SK-N-SH (cell line): ENCODE data around the gene HYAL3. TPM values are rescaled to one million over a fixed set of nuclear protein-coding genes. Genes with fewer than 3 reads are reported as not detected.

Source experiments
- CTCF ChIA-PET: fragments of 300-600, 350-600 bp; formaldehyde crosslinking; extraction: SDS; loops from one replicate; lab custom pipeline; 2021; lab: Yijun Ruan, JAX
- POLR2A ChIA-PET: fragments of 350-600 bp; sonication (Branson Sonifier 250); formaldehyde crosslinking; extraction: SDS; loops from one replicate; lab custom pipeline; 2020; ENCODE audit warnings: antibody characterized with exemption, inconsistent platforms; lab: Yijun Ruan, JAX
- DNase-seq: peaks from one replicate; pipeline ENCODE4 v3.0.0; 2012
- H2AFZ ChIP-seq: fragments of 200-600 bp; sonication (generic); 2 replicates; pipeline ENCODE4 v1.8.1; 2016; ENCODE audit warnings: antibody characterized with exemption, mild to moderate bottlenecking, low read depth
- H3F3A ChIP-seq: fragments of 200-600 bp; sonication (generic); replicated peaks from 2 replicates; pipeline ENCODE3; 2016; ENCODE audit warnings: antibody characterized with exemption, mild to moderate bottlenecking; ENCODE audit not compliant: insufficient read depth
- H3K27ac ChIP-seq, 2 experiments: fragments of 200-500 bp in 1 of 2; fragments of 200-600 bp in 1 of 2; sonication (Bioruptor generic) in 1 of 2; sonication (generic), shearing (Covaris generic) in 1 of 2; 2 replicates each; pipeline versions ENCODE4 v1.5.1 to v1.6.1; 2014 to 2016; ENCODE audit warnings: low read depth in 2 of 2, inconsistent platforms in 1 of 2, low read length in 1 of 2, mild to moderate bottlenecking in 1 of 2, mixed read lengths in 1 of 2
- H3K27me3 ChIP-seq: fragments of 200-600 bp; sonication (generic), shearing (Covaris generic); 2 replicates; pipeline ENCODE4 v1.6.1; 2016; ENCODE audit warnings: mixed run types; ENCODE audit not compliant: insufficient read depth
- H3K36me3 ChIP-seq, 2 experiments: fragments of 200-500 bp in 1 of 2; fragments of 200-600 bp in 1 of 2; sonication (Bioruptor generic) in 1 of 2; sonication (generic) in 1 of 2; replicated peaks in 1 of 2; 2 replicates each; pipeline versions ENCODE3 to v1.5.1; 2014 to 2016; ENCODE audit warnings: low read length in 1 of 2, mild to moderate bottlenecking in 1 of 2; ENCODE audit not compliant: insufficient read depth in 2 of 2, control insufficient read depth in 1 of 2
- H3K4me1 ChIP-seq, 2 experiments: fragments of 200-500 bp in 1 of 2; fragments of 200-600 bp in 1 of 2; sonication (Bioruptor generic) in 1 of 2; sonication (generic), shearing (Covaris generic) in 1 of 2; 2 replicates each; pipeline versions ENCODE4 v1.5.1 to v1.6.1; 2014 to 2016; ENCODE audit warnings: low read depth in 1 of 2, low read length in 1 of 2, mixed run types in 1 of 2; ENCODE audit not compliant: insufficient read depth in 2 of 2, control insufficient read depth in 1 of 2
- H3K4me2 ChIP-seq: fragments of 200-600 bp; sonication (generic), shearing (Covaris generic); 2 replicates; pipeline ENCODE4 v1.6.1; 2017; ENCODE audit warnings: mixed run types
- H3K4me3 ChIP-seq, 2 experiments: fragments of 200-500 bp in 1 of 2; fragments of 200-600 bp in 1 of 2; sonication (Bioruptor generic) in 1 of 2; sonication (generic), shearing (Covaris generic) in 1 of 2; 2 replicates each; pipeline versions ENCODE4 v1.5.1 to v1.8.1; 2014 to 2016; ENCODE audit warnings: low read depth in 2 of 2, inconsistent platforms in 1 of 2, low read length in 1 of 2, mild to moderate bottlenecking in 1 of 2, mixed read lengths in 1 of 2, moderate library complexity in 1 of 2
- H3K79me2 ChIP-seq: fragments of 200-600 bp; sonication (generic); 2 replicates; pipeline ENCODE4 v1.8.1; 2017; ENCODE audit warnings: mild to moderate bottlenecking; ENCODE audit not compliant: insufficient read depth
- H3K9ac ChIP-seq: fragments of 200-600 bp; sonication (generic); 2 replicates; pipeline ENCODE4 v1.6.1; 2017; ENCODE audit warnings: mixed run types
- H3K9me2 ChIP-seq: fragments of 200-600 bp; sonication (generic); 2 replicates; pipeline ENCODE4 v1.6.1; 2017; ENCODE audit warnings: mixed run types
- H3K9me3 ChIP-seq: fragments of 200-600 bp; sonication (generic); 2 replicates; pipeline ENCODE4 v1.6.1; 2017; ENCODE audit warnings: mixed run types, mild to moderate bottlenecking, moderate library complexity
- H4K20me1 ChIP-seq: fragments of 200-600 bp; sonication (generic); 2 replicates; pipeline ENCODE4 v1.6.1; 2017; ENCODE audit warnings: mild to moderate bottlenecking, mixed run types; ENCODE audit not compliant: insufficient read depth
- ELF1 ChIP-seq: IDR thresholded peaks from 2 replicates; pipeline ENCODE4 v1.4.0; 2012
- EP300 ChIP-seq, 2 experiments: IDR thresholded peaks; 2 replicates each; pipeline versions ENCODE4 v1.4.0 to v1.6.1; 2012; ENCODE audit warnings: borderline replicate concordance in 1 of 2, low read depth in 1 of 2, low read length in 1 of 2
- FOXM1 ChIP-seq: IDR thresholded peaks from 2 replicates; pipeline ENCODE4 v1.4.0; 2012; ENCODE audit warnings: low read depth, mild to moderate bottlenecking
- GABPA ChIP-seq: IDR thresholded peaks from 2 replicates; pipeline ENCODE4 v1.4.0; 2012; ENCODE audit warnings: low read depth, mild to moderate bottlenecking
- GATA2 ChIP-seq: sonication (generic); formaldehyde crosslinking; IDR thresholded peaks from 2 replicates; pipeline ENCODE4 v1.5.0; 2020; ENCODE audit warnings: mild to moderate bottlenecking, missing genetic modification reagents
- JUND ChIP-seq: IDR thresholded peaks from 2 replicates; pipeline ENCODE4 v1.4.0; 2012
- MAX ChIP-seq: IDR thresholded peaks from 2 replicates; pipeline ENCODE4 v1.4.0; 2012; ENCODE audit warnings: low read depth
- MXI1 ChIP-seq: IDR thresholded peaks from 2 replicates; pipeline ENCODE4 v1.6.1; 2012; ENCODE audit warnings: mild to moderate bottlenecking, low read depth, low read length, improper control_type of control experiment
- NRF1 ChIP-seq: IDR thresholded peaks from 2 replicates; pipeline ENCODE4 v1.6.1; 2012; ENCODE audit warnings: low read depth, mild to moderate bottlenecking, low read length
- PBX3 ChIP-seq: IDR thresholded peaks from 2 replicates; pipeline ENCODE4; 2012
- RCOR1 ChIP-seq: fragments of 150-350 bp; IDR thresholded peaks from 2 replicates; pipeline ENCODE4 v1.6.1; 2017; ENCODE audit warnings: antibody characterized with exemption, low read length
- REST ChIP-seq: IDR thresholded peaks from 2 replicates; pipeline ENCODE4 v1.6.1; 2012; ENCODE audit warnings: mild to moderate bottlenecking, low read depth, low read length, moderate library complexity
- RXRA ChIP-seq: IDR thresholded peaks from 2 replicates; pipeline ENCODE4 v1.4.0; 2012; ENCODE audit warnings: low read depth, mild to moderate bottlenecking, borderline replicate concordance
- SIN3A ChIP-seq: IDR thresholded peaks from 2 replicates; pipeline ENCODE4 v1.6.1; 2012; ENCODE audit warnings: low read depth, mild to moderate bottlenecking, low read length, moderate library complexity, borderline replicate concordance
- TCF12 ChIP-seq: IDR thresholded peaks from 2 replicates; pipeline ENCODE4 v1.4.0; 2012
- TEAD4 ChIP-seq: IDR thresholded peaks from 2 replicates; pipeline ENCODE4 v1.4.0; 2012; ENCODE audit warnings: mild to moderate bottlenecking, borderline replicate concordance; ENCODE audit not compliant: insufficient read depth
- USF2 ChIP-seq: fragments of 150-350 bp; IDR thresholded peaks from 2 replicates; pipeline ENCODE4 v1.6.1; 2017; ENCODE audit warnings: antibody characterized with exemption, low read length, low read depth, borderline replicate concordance
- WGBS: methylation state at CpG from one replicate; pipeline ENCODE4 v1.1.6; 2017; ENCODE audit warnings: low lambda C conversion rate; 5-methylcytosine and 5-hydroxymethylcytosine counted together
- polyA plus RNA-seq, 3 experiments: library from polyadenylated mRNA; depleted of rRNA; stranded (reverse); fragments of >200 nt; gene quantifications; 2 replicates each; pipeline ENCODE4 v1.2.3, GENCODE V29; 2012

HYAL3 gene
- polyA plus RNA-seq, 1 of the 3 experiments (the other 2 are of a cell fraction), result 7.8 TPM

GRCh38 chr3:50317300-50317699, 18.1 kb upstream of the HYAL3 start:
- POLR2A ChIA-PET, result no interaction called here
- Histone ChIP-seq H3K4me2 (0 out of 2 replicates have a peak overlapping the region, but pooled peaks have one; percentile 11), H3K9me3 (no peaks in the 10 kb centered on the region), H2AFZ (no peak overlapping the region), H3K4me3 (no peak overlapping the region), H4K20me1 (no peaks in the 10 kb centered on the region), H3K27me3 (no peaks in the 10 kb centered on the region), H3K4me1 (peaks cover 0 to 34% of the 10 kb centered on the region in 2 experiments; a peak in 2 of 4 replicates), H3K36me3 (peaks cover 15 to 30% of the 10 kb centered on the region in 2 experiments), H3K9me2 (no peaks in the 10 kb centered on the region), H3K79me2 (peaks cover 39% of the 10 kb centered on the region), H3K9ac (no peak overlapping the region), H3K27ac (no peak overlapping the region), H3F3A (peaks cover 9% of the 10 kb centered on the region)
- DNase-seq, result no peak
- 74% methylated on average over 6 of the region's 6 CpGs for WGBS
- TF ChIP-seq TCF12 (no peak), GATA2 (CRISPR knock-in tag) (no peak), NRF1 (no peak), JUND (no peak), ELF1 (no peak), RXRA (no peak), REST (no peak), FOXM1 (no peak), PBX3 (no peak), USF2 (no peak), GABPA (no peak), MAX (no peak), TEAD4 (no peak), SIN3A (no peak), EP300 (IDR thresholded peaks at IDR 0.05; ENCODE audit: borderline replicate concordance in 1 of 2, low read depth in 1 of 2, low read length in 1 of 2) (no peak), MXI1 (no peak), RCOR1 (no peak)
- CTCF ChIA-PET, result interaction anchor here (1.4 to 5.9 kb wide), 2 partner anchors 9 to 16 kb away, joined by 4 to 45 read pairs; partner anchors contain the start of genes HYAL1, HYAL3 and NAA80
